Naive thymus-derived CD4-positive, alpha-beta T cell (primary cell): ENCODE data around the gene DNAI4. TPM values are rescaled to one million over a fixed set of nuclear protein-coding genes. Genes with fewer than 3 reads are reported as not detected.

Experiments used
- ATAC-seq: fragments of 150-1000 bp; cut with Tn5 transposase; 2 replicates; pipeline ENCODE4 v1.10.0; 2021; ENCODE audit warnings: mild to moderate bottlenecking, moderate library complexity
- CTCF ChIA-PET: fragments of 350-600 bp; sonication (Branson Sonifier 250); formaldehyde crosslinking; loops from one replicate; lab custom pipeline; 2021; ENCODE audit warnings: antibody characterized with exemption; lab: Charles Lee
- POLR2A ChIA-PET: fragments of 350-600 bp; sonication (Branson Sonifier 250); formaldehyde crosslinking; loops from one replicate; lab custom pipeline; 2021; ENCODE audit warnings: antibody characterized with exemption, inconsistent platforms; lab: Charles Lee
- DNase-seq, 9 donors: peaks; one replicate each; pipeline versions ENCODE4 v3.0.0 to v3.0.0-alpha.2; 2020 to 2022; ENCODE audit warnings: mixed read lengths in 1 of 9
- H3K27ac ChIP-seq: one replicate; pipeline ENCODE4 v1.7.0; 2013; ENCODE audit warnings: mild to moderate bottlenecking, low read depth, low read length, moderate library complexity
- H3K27me3 ChIP-seq, 2 donors: one replicate each; pipeline ENCODE4 v1.7.0; 2013; ENCODE audit warnings: low read length in 2 of 2, mild to moderate bottlenecking in 2 of 2, moderate library complexity in 2 of 2; ENCODE audit not compliant: control insufficient read depth in 2 of 2, insufficient read depth in 2 of 2
- H3K36me3 ChIP-seq, 3 experiments: 1 replicate in 2 of 3; 2 replicates in 1 of 3; pipeline ENCODE4 v1.7.0; 2013; ENCODE audit warnings: low read length in 3 of 3, mild to moderate bottlenecking in 3 of 3, moderate library complexity in 1 of 3; ENCODE audit not compliant: insufficient read depth in 3 of 3, control insufficient read depth in 2 of 3
- H3K4me1 ChIP-seq, 2 donors: one replicate each; pipeline ENCODE4 v1.7.0; 2013; ENCODE audit warnings: low read length in 2 of 2, mild to moderate bottlenecking in 2 of 2, moderate library complexity in 1 of 2; ENCODE audit not compliant: control insufficient read depth in 2 of 2, insufficient read depth in 2 of 2
- H3K4me3 ChIP-seq: 2 replicates; pipeline ENCODE4 v1.7.0; 2013; ENCODE audit warnings: mild to moderate bottlenecking, low read length
- H3K9me3 ChIP-seq, 3 experiments: 1 replicate in 2 of 3; 2 replicates in 1 of 3; pipeline ENCODE4 v1.7.0; 2013; ENCODE audit warnings: low read length in 3 of 3; ENCODE audit not compliant: control insufficient read depth in 2 of 3
- H3K27ac Mint-ChIP-seq, 9 donors: one replicate each; pipeline ENCODE4 v1.8.0; 2020 to 2022; ENCODE audit warnings: mixed read lengths in 9 of 9, mild to moderate bottlenecking in 8 of 9, moderate library complexity in 5 of 9, inconsistent platforms in 2 of 9
- H3K27me3 Mint-ChIP-seq, 5 donors: one replicate each; pipeline ENCODE4 v1.8.0; 2021 to 2022; ENCODE audit warnings: mixed read lengths in 5 of 5, mild to moderate bottlenecking in 1 of 5
- H3K36me3 Mint-ChIP-seq, 5 donors: one replicate each; pipeline ENCODE4 v1.8.0; 2020 to 2022; ENCODE audit warnings: mixed read lengths in 5 of 5, mild to moderate bottlenecking in 3 of 5, inconsistent platforms in 1 of 5
- H3K4me1 Mint-ChIP-seq, 7 donors: one replicate each; pipeline ENCODE4 v1.8.0; 2020 to 2022; ENCODE audit warnings: mixed read lengths in 7 of 7, mild to moderate bottlenecking in 3 of 7, inconsistent platforms in 1 of 7
- H3K4me3 Mint-ChIP-seq, 10 donors: one replicate each; pipeline ENCODE4 v1.8.0; 2020 to 2022; ENCODE audit warnings: mild to moderate bottlenecking in 10 of 10, mixed read lengths in 10 of 10, moderate library complexity in 6 of 10, inconsistent platforms in 2 of 10
- H3K9me3 Mint-ChIP-seq, 11 donors: one replicate each; pipeline ENCODE4 v1.8.0; 2020 to 2022; ENCODE audit warnings: mixed read lengths in 11 of 11, mild to moderate bottlenecking in 4 of 11, inconsistent platforms in 1 of 11, moderate library complexity in 1 of 11
- intact Hi-C, 2 donors: fragments of 100-400 bp; cut with micrococcal nuclease; formaldehyde crosslinking; loops; one replicate each; pipeline ENCODE4 v1.15.1; 2023
- polyA plus RNA-seq, 2 donors: library from polyadenylated mRNA; unstranded; fragments of 300-500 nt; fragmentation: Illumina TruSeq; gene quantifications; one replicate each; pipeline ENCODE4 v1.2.3, GENCODE V29; 2021
- total RNA-seq, 6 experiments: library from RNA in 5 of 6; stranded (reverse) in 5 of 6; gene quantifications; 1 replicate in 5 of 6; 2 replicates in 1 of 6; pipeline ENCODE4 v1.2.3 and lab custom pipeline; 2021 to 2026

Gene DNAI4
- total and polyA plus RNA-seq, 7 experiments from 2014 or later: 1.3 to 10.7 (median 2.3) TPM

DNA sequence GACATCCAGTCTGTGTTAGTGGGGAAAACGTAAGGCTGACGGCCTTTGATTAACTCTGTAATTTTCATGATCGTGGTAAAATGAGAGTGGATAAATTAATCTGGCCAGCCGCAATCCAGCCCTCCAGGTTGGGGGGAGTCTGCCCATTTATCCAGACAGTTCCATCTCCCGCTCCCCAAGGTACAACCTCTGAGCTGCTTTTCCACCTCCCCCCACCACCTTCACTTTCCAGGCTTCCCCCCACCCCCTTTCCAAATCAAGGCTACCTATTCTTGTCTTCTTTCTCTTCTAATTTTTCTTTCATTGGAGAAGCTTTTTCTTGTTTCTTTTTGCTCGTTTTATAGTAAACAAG, 6.1 kb upstream of the DNAI4 start:
- peaks cover 0 to 6% (median 0%) of the 10 kb centered on the region in 3 experiments for H3K36me3 ChIP-seq
- H3K4me3 Mint-ChIP-seq: peak overlapping the region; percentile 85 to 98 (median 92)
- ChIA-PET CTCF (interaction anchor here (0.5 to 3.4 kb wide), 3 partner anchors 165 to 496 kb away, joined by 3 to 10 read pairs (median 5); no protein-coding TSS in a partner anchor), POLR2A (interaction anchor here (0.5 to 1.7 kb wide), 11 partner anchors 9 to 213 kb away, joined by 3 to 9 read pairs (median 4); no protein-coding TSS in a partner anchor)
- intact Hi-C loops: loop anchor here (1.0 to 5.0 kb wide), 12 partner anchors 8 to 1863 kb away; partner anchors contain the start of genes SERBP1 (in 1 of the 2) and SLC35D1 (in 1 of the 2)
- H3K27me3 Mint-ChIP-seq: no peaks in the 10 kb centered on the region
- H3K27me3 ChIP-seq: no peaks in the 10 kb centered on the region
- no peaks in the 10 kb centered on the region for H3K9me3 Mint-ChIP-seq
- H3K9me3 ChIP-seq: no peaks in the 10 kb centered on the region
- peak overlapping the region; percentile 91 for H3K27ac ChIP-seq
- H3K4me1 Mint-ChIP-seq: peaks cover 41 to 88% (median 72%) of the 10 kb centered on the region in 7 donors
- H3K4me3 ChIP-seq: peak overlapping the region; percentile 69
- ATAC-seq: no peak
- DNase-seq: peak in 1 of 9 donors; percentile 18
- peaks cover 0 to 6% (median 0%) of the 10 kb centered on the region in 5 donors for H3K36me3 Mint-ChIP-seq
- peaks cover 48 to 50% of the 10 kb centered on the region in 2 donors for H3K4me1 ChIP-seq
- peak overlapping the region; percentile 74 to 95 (median 88) for H3K27ac Mint-ChIP-seq

DNA sequence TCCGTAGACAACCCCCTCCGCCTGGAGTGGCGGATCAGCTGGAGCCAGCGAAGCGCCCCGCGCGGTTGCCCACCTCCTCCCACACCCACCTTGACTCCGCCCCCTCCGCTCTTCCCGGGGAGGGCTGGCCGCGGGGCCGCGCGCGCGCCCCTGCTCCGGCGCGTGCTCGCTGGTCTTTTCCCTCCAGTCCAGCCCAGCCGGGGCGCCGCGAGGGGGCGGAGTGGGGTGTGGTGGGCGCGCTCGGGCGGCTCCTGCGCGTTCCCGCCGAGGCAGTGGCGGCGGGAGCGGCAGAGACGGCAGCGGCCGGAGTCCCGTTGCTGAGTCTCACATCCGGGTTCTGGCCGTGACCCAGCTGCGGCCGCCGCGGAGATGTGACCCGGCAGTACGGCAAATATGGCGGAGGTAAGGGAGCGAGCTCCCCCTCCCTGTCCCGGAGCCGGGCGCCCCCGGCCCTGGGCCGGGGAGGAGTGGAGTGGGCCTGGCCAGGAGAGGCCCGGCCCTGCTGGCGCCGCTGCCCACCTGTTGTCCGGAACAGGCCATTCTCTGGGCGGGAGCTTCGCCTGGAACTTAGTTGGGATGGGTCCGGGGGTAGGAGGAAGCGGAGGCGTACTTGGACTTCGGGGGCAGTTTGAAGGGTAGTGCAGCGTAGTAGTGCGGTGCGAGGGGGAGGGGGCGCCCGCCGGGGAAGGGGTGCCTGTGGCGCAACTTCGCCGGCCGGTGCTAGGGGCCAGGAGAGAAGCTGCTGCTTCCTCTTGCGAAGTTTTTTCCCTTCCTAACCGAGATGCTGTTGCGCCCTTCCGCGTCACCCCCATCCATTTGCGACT, 5.6 kb upstream of the DNAI4 start:
- peak; percentile 88 for ATAC-seq
- DNase-seq: peak; percentile 88 to 97 (median 92)
- H3K27me3 ChIP-seq: no peaks in the 10 kb centered on the region
- intact Hi-C loops: loop anchor here (1.0 to 10.0 kb wide), 14 partner anchors 8 to 1863 kb away; partner anchors contain the start of genes SERBP1 (in 1 of the 2) and SLC35D1 (in 1 of the 2)
- Mint-ChIP-seq H3K4me1 (peaks cover 38 to 88% (median 70%) of the 10 kb centered on the region in 7 donors), H3K27ac (peak overlapping the region; percentile 79 to 95 (median 90)), H3K9me3 (peaks cover 0 to 3% (median 0%) of the 10 kb centered on the region in 11 donors), H3K4me3 (peak overlapping the region; percentile 85 to 98 (median 92)), H3K27me3 (no peaks in the 10 kb centered on the region), H3K36me3 (peaks cover 0 to 6% (median 0%) of the 10 kb centered on the region in 5 donors)
- H3K4me3 ChIP-seq: peak overlapping the region; percentile 69
- H3K4me1 ChIP-seq: peaks cover 45 to 48% of the 10 kb centered on the region in 2 donors
- CTCF ChIA-PET: interaction anchor here (0.5 to 3.4 kb wide), 3 partner anchors 164 to 497 kb away, joined by 3 to 10 read pairs (median 5); no protein-coding TSS in a partner anchor
- no peaks in the 10 kb centered on the region for H3K9me3 ChIP-seq
- peaks cover 0 to 8% (median 0%) of the 10 kb centered on the region in 3 experiments for H3K36me3 ChIP-seq
- peak overlapping the region; percentile 91 for H3K27ac ChIP-seq
- POLR2A ChIA-PET: interaction anchor here (0.6 to 1.7 kb wide), 12 partner anchors 9 to 214 kb away, joined by 3 to 9 read pairs (median 3); no protein-coding TSS in a partner anchor

- intact Hi-C loops: loop anchor here in 1 of 2 donors (5.0 to 10.0 kb wide), 2 partner anchors 405 to 652 kb away; no protein-coding TSS in a partner anchor
- POLR2A ChIA-PET: interaction anchor here (0.7 to 1.7 kb wide), 10 partner anchors 11 to 214 kb away, joined by 3 to 9 read pairs (median 3); no protein-coding TSS in a partner anchor
These were observed 5.0 kb upstream of the DNAI4 start for GRCh38 chr1:66929691-66929998.

GRCh38 chr1:66929146-66929688, 4.6 kb upstream of the DNAI4 start:
- H3K4me1 Mint-ChIP-seq: peaks cover 33 to 83% (median 63%) of the 10 kb centered on the region in 7 donors
- Histone ChIP-seq H3K4me1 (peaks cover 35 to 42% of the 10 kb centered on the region in 2 donors), H3K4me3 (peak overlapping the region; percentile 69), H3K27ac (peak overlapping the region; percentile 91), H3K27me3 (no peaks in the 10 kb centered on the region), H3K36me3 (peaks cover 0 to 16% (median 0%) of the 10 kb centered on the region in 3 experiments), H3K9me3 (no peaks in the 10 kb centered on the region)
- intact Hi-C loops: loop anchor here in 1 of 2 donors (5.0 to 10.0 kb wide), 2 partner anchors 406 to 652 kb away; no protein-coding TSS in a partner anchor
- no peaks in the 10 kb centered on the region for H3K27me3 Mint-ChIP-seq
- ChIA-PET POLR2A (interaction anchor here (0.8 to 1.5 kb wide), 5 partner anchors 15 to 215 kb away, joined by 3 to 8 read pairs (median 3); partner anchors contain the start of gene SLC35D1), CTCF (no interaction called here)
- peaks cover 0 to 12% (median 0%) of the 10 kb centered on the region in 11 donors for H3K9me3 Mint-ChIP-seq
- no peak for ATAC-seq
- peak overlapping the region; percentile 79 to 94 (median 90) for H3K27ac Mint-ChIP-seq
- peaks cover 0 to 6% (median 0%) of the 10 kb centered on the region in 5 donors for H3K36me3 Mint-ChIP-seq
- no peak for DNase-seq
- H3K4me3 Mint-ChIP-seq: peak overlapping the region; percentile 85 to 98 (median 92)

More at GRCh38 chr1:66929691-66929998, 5.0 kb upstream of the DNAI4 start:
- no peaks in the 10 kb centered on the region for H3K27me3 Mint-ChIP-seq
- H3K36me3 Mint-ChIP-seq: peaks cover 0 to 6% (median 0%) of the 10 kb centered on the region in 5 donors
- H3K4me3 ChIP-seq: peak overlapping the region; percentile 69
- CTCF ChIA-PET: interaction anchor here (1.4 to 3.4 kb wide), 2 partner anchors 164 to 220 kb away, joined by 5 to 10 read pairs; no protein-coding TSS in a partner anchor
- peaks cover 0 to 14% (median 0%) of the 10 kb centered on the region in 3 experiments for H3K36me3 ChIP-seq
- peak overlapping the region; percentile 79 to 94 (median 90) for H3K27ac Mint-ChIP-seq
- H3K27me3 ChIP-seq: no peaks in the 10 kb centered on the region
- H3K4me3 Mint-ChIP-seq: peak overlapping the region; percentile 85 to 98 (median 92)
- DNase-seq (no peak), ATAC-seq (no peak)
- peaks cover 39 to 43% of the 10 kb centered on the region in 2 donors for H3K4me1 ChIP-seq
- no peaks in the 10 kb centered on the region for H3K9me3 ChIP-seq
- H3K27ac ChIP-seq: peak overlapping the region; percentile 91
- peaks cover 33 to 83% (median 64%) of the 10 kb centered on the region in 7 donors for H3K4me1 Mint-ChIP-seq
- peaks cover 0 to 8% (median 0%) of the 10 kb centered on the region in 11 donors for H3K9me3 Mint-ChIP-seq

DNA sequence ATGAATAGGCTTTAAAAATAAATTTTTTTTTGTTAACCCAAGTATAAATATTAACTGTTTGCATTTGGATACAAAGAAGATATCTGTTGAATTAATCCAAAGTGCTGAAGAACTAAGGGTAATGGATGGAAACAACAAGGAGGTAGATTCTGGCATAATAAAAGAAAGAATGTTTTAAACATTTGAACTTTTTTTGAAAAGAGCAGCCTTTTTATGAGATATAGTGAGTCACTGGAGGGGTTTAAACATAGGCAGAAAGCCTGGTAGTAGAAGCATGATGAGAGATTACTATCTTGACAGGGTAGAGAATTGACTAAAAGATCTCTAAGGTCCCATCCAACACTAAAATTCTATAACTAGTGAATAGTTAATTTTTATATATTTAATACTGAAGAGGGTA, 2.9 kb upstream of the DNAI4 start:
- ATAC-seq: no peak
- H3K4me1 ChIP-seq: peaks cover 29 to 40% of the 10 kb centered on the region in 2 donors
- H3K4me3 ChIP-seq: no peak overlapping the region
- H3K36me3 ChIP-seq: peaks cover 0 to 16% (median 0%) of the 10 kb centered on the region in 3 experiments
- intact Hi-C loops: loop anchor here in 1 of 2 donors (5.0 to 10.0 kb wide), 2 partner anchors 407 to 650 kb away; no protein-coding TSS in a partner anchor
- Mint-ChIP-seq H3K4me1 (peaks cover 29 to 83% (median 63%) of the 10 kb centered on the region in 7 donors), H3K4me3 (peak overlapping the region in 1 of 10 donors; percentile 24), H3K36me3 (peaks cover 0 to 6% (median 0%) of the 10 kb centered on the region in 5 donors), H3K9me3 (peaks cover 0 to 12% (median 0%) of the 10 kb centered on the region in 11 donors), H3K27ac (peak overlapping the region in 1 of 9 donors; percentile 72), H3K27me3 (no peaks in the 10 kb centered on the region)
- H3K27me3 ChIP-seq: no peaks in the 10 kb centered on the region
- ChIA-PET CTCF (no interaction called here), POLR2A (interaction anchor here (1.0 kb wide), 1 partner anchor 126 kb away, joined by 3 read pairs; no protein-coding TSS in a partner anchor)
- no peak overlapping the region for H3K27ac ChIP-seq
- no peaks in the 10 kb centered on the region for H3K9me3 ChIP-seq
- no peak for DNase-seq
